Measurements from ENCODE around the gene AMOT.

DNA sequence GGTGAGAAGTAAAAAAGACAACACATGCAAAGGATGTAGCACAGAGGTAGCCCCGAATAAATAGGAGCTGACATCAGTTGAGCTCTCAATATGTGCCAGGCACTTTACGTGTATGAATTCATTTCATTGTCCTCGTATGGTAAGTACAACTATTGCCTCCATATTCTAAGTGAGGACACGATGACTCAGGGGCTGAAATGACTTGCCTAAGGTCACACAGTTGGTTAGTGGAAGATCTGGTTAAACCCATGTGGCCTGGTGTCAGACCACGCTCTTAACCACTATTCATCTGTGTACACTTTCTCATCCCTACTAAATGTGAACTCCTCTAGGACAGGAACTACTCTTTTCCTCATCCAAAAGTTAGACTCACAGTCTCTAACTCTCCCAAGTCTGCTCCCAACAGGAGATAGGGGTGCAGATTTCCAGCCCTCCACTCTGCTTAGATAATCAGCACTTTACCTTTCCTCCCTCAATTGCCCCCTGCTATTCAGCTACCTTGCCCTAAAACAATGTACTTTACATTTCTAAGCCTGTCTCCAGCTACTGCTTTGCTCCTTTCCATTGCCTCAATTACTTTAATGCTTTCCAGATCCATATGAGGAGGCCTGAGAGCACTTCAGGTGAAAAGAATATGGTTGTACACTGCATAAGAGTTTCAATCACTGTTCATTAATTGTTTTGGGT is 102.1 kb downstream of the AMOT start:
- TF ChIP-seq POLR2AphosphoS5 (IDR thresholded peaks at IDR 0.05; ENCODE audit: low read depth, low read length) (no peak), TAF1 (IDR thresholded peaks at IDR 0.05; ENCODE audit: borderline replicate concordance, insufficient read depth, low read length) (no peak), SIN3A (IDR thresholded peaks at IDR 0.05; ENCODE audit: borderline replicate concordance, insufficient read depth, low read length) (no peak), REST (IDR thresholded peaks at IDR 0.05; ENCODE audit: insufficient read depth in 1 of 2, low read depth in 2 of 2, low read length in 2 of 2) (no peak)

Measured in PFSK-1 (cell line).